Measurements from ENCODE around the gene SMG9. TPM values are rescaled to one million over a fixed set of nuclear protein-coding genes. Genes with fewer than 3 reads are reported as not detected.

The SMG9 gene
- total and polyA plus RNA-seq, 12 donors, result 10.0 to 30.4 (median 13.4) TPM

DNA sequence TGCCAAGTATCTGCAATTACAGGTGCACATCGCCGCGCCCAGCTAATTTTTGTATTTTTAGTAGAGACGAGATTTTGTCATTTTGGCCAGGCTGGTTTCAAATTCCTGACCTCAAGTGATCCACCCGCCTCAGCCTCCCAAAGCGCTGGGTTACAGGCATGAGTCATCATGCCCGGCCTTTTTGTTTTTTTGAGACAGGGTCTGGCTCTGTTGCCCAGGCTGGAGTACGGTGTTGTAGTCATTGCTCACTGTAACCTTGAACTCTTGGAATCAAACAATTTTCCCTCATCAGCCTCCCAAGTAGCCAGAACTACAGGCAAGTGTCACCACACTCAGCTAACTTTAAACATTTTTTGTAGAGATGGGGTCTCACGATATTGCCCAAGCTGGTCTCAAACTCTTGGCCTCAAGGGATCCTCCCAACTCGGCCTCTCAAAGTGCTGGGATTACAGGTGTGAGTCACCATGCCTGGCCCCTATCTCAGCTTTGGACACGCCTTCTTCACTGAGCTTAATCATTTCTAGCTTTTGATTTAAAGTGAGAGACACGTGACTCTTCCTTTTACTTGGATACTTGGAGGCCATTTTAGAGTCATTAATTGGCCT is 42.9 kb downstream of the SMG9 start:
- DNase-seq (no peak), ATAC-seq (no peak)
- 78 to 79% methylated on average over 12 of the region's 12 CpGs for WGBS, 2 donors
- H3K36me3 ChIP-seq, result no peaks in the 10 kb centered on the region
- peaks cover 0 to 14% (median 7%) of the 10 kb centered on the region in 11 donors for H3K9me3 ChIP-seq
- no peak overlapping the region for H3K4me3 ChIP-seq
- peaks cover 0 to 9% (median 0%) of the 10 kb centered on the region in 7 donors for H3K27me3 ChIP-seq
- no peak overlapping the region for H3K27ac ChIP-seq
- TF ChIP-seq, protein P1, sequence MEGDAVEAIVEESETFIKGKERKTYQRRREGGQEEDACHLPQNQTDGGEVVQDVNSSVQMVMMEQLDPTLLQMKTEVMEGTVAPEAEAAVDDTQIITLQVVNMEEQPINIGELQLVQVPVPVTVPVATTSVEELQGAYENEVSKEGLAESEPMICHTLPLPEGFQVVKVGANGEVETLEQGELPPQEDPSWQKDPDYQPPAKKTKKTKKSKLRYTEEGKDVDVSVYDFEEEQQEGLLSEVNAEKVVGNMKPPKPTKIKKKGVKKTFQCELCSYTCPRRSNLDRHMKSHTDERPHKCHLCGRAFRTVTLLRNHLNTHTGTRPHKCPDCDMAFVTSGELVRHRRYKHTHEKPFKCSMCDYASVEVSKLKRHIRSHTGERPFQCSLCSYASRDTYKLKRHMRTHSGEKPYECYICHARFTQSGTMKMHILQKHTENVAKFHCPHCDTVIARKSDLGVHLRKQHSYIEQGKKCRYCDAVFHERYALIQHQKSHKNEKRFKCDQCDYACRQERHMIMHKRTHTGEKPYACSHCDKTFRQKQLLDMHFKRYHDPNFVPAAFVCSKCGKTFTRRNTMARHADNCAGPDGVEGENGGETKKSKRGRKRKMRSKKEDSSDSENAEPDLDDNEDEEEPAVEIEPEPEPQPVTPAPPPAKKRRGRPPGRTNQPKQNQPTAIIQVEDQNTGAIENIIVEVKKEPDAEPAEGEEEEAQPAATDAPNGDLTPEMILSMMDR (IDR thresholded peaks at IDR 0.05), result no peak
- intact Hi-C loops (cut with DNase I), result no loop called here
- no peaks in the 10 kb centered on the region for H3K4me1 ChIP-seq

DNA sequence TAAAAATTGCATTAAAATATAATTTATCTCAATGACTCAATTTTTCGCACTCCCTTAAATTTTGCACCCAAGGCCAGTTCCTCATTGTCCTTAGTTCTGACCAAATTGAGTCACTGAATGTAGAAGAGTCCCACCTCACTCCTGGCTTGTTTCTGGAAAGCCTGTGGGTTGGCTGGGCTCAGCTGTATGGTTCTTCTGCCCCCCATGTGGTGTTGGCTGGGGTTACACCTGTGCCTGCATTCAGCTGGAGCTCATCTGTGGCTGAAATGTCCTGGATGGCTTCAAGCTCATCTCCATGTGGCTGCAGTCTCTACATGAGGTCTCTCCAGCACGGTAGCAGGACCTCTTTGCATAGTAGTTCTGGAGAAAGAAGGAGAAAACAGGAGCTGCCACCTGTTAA is 46.0 kb downstream of the SMG9 start:
- Histone ChIP-seq H3K4me3 (no peak overlapping the region), H3K4me1 (no peaks in the 10 kb centered on the region), H3K27ac (no peak overlapping the region), H3K36me3 (no peaks in the 10 kb centered on the region), H3K9me3 (peaks cover 0 to 14% (median 7%) of the 10 kb centered on the region in 11 donors), H3K27me3 (peaks cover 0 to 9% (median 0%) of the 10 kb centered on the region in 7 donors)
- TF ChIP-seq, protein P1 (IDR thresholded peaks at IDR 0.05), result no peak
- DNase-seq, result no peak
- no peak for ATAC-seq
- intact Hi-C loops (cut with DNase I), result no loop called here
- 53 to 66% methylated on average over 2 of the region's 2 CpGs for WGBS, 2 donors

DNA sequence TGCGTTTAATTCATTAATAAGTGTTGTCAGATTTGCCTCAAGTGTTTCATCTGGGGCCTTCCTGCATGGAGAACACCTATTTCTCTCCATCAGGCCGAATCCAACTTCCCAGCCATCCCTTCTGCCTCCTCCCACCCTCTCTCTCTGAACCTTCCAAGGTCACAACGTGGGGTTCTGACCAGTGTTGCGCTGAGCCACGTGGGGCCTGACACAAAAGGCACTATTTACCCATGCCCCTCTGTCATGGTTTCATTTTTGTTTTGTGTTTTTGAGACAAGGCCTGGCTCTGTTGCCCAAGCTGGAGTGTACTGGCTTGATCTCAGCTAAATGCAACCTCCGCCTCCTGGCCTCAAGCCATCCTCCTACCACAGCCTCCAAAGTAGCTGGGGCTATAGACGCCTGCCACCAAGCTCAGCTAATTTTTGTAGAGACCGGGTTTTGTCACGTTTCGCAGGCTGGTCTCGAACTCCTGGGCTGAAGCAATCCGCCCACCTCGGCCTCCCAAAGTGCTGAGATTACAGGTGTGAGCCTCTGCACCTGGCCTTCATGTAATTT is 47.5 kb downstream of the SMG9 start:
- TF ChIP-seq, protein P1 (IDR thresholded peaks at IDR 0.05), result no peak

DNA sequence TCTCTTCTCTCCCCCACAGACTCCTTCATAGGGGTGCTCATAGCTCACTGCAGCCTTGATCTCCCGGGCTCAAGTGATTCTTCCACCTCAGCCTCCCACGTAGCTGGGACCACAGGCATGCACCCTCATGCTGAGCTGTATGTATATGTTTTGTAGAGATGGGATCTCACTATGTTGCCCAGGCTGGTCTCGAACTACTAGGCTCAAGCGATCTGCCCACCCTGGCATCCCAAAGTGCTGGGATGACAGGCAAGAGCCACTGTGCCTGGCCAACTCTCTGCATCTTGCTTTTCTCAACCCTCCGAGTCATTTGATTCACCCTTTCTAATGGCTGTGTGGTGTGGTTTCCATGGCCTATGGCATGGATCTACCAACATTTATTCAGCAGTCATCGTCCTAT is 49.0 kb downstream of the SMG9 start:
- no peak for DNase-seq
- intact Hi-C loops (cut with DNase I), result no loop called here
- peaks cover 0 to 6% (median 0%) of the 10 kb centered on the region in 7 donors for H3K27me3 ChIP-seq
- ATAC-seq, result no peak
- TF ChIP-seq, protein P1 (IDR thresholded peaks at IDR 0.05), result no peak
- H3K4me3 ChIP-seq, result no peak overlapping the region
- no peak overlapping the region for H3K27ac ChIP-seq
- WGBS, 2 donors, result 75 to 78% methylated on average over 6 of the region's 6 CpGs
- H3K36me3 ChIP-seq, result no peaks in the 10 kb centered on the region
- H3K9me3 ChIP-seq, result peaks cover 0 to 14% (median 7%) of the 10 kb centered on the region in 11 donors
- peaks cover 0 to 14% (median 2%) of the 10 kb centered on the region in 9 donors for H3K4me1 ChIP-seq

More for the DNA sequence above, 47.5 kb downstream of the SMG9 start:
- peaks cover 0 to 14% (median 7%) of the 10 kb centered on the region in 11 donors for H3K9me3 ChIP-seq
- no peaks in the 10 kb centered on the region for H3K36me3 ChIP-seq
- WGBS, 2 donors, result 80 to 86% methylated on average over 13 of the region's 13 CpGs
- DNase-seq (no peak), ATAC-seq (no peak)
- no peak overlapping the region for H3K4me3 ChIP-seq
- H3K27ac ChIP-seq, result no peak overlapping the region
- H3K27me3 ChIP-seq, result peaks cover 0 to 9% (median 0%) of the 10 kb centered on the region in 7 donors
- intact Hi-C loops (cut with DNase I), result no loop called here
- H3K4me1 ChIP-seq, result no peaks in the 10 kb centered on the region
